Smooth muscle cell of the brain vasculature (primary cell): ENCODE measurements around the gene CHCHD3.
"Not testable (repeated sequence)": the region's sequence is repeated elsewhere in the genome, so short reads cannot be mapped to it uniquely, and the experiment has no call there.

ENCODE experiments used
- DNase-seq: peaks from one replicate; pipeline ENCODE4 v3.0.0-alpha.2; 2012; ENCODE audit warnings: low read depth, low spot score

The CHCHD3 gene

GRCh38 chr7:132904209-132904608 lies 177.7 kb downstream of the CHCHD3 start:
- no peak for DNase-seq

- DNase-seq = not testable (repeated sequence)
These were observed 179.6 kb downstream of the CHCHD3 start for GRCh38 chr7:132902294-132902693.

GRCh38 chr7:132901241-132901640 lies 180.6 kb downstream of the CHCHD3 start:
- no peak for DNase-seq

GRCh38 chr7:132899833-132900232 lies 182.1 kb downstream of the CHCHD3 start:
- DNase-seq = no peak

GRCh38 chr7:132898641-132899175 lies 183.2 kb downstream of the CHCHD3 start:
- not testable (repeated sequence) for DNase-seq

- DNase-seq = no peak
These were observed 184.7 kb downstream of the CHCHD3 start for GRCh38 chr7:132897093-132897687.

GRCh38 chr7:132895231-132895630 lies 186.7 kb downstream of the CHCHD3 start:
- DNase-seq = no peak

- no peak for DNase-seq
These were observed 188.3 kb downstream of the CHCHD3 start for GRCh38 chr7:132893560-132893959.

GRCh38 chr7:132892744-132893143 lies 189.1 kb downstream of the CHCHD3 start:
- DNase-seq = not testable (repeated sequence)

- DNase-seq = no peak
These were observed 190.3 kb downstream of the CHCHD3 start for GRCh38 chr7:132891554-132891953.

- no peak for DNase-seq
These were observed 199.0 kb downstream of the CHCHD3 start for GRCh38 chr7:132882714-132883428.

- DNase-seq = no peak
These were observed 200.6 kb downstream of the CHCHD3 start for GRCh38 chr7:132881317-132881716.

- no peak for DNase-seq
These were observed 202.3 kb downstream of the CHCHD3 start for GRCh38 chr7:132879579-132879978.

GRCh38 chr7:132878204-132878919 lies 203.5 kb downstream of the CHCHD3 start:
- DNase-seq = no peak

GRCh38 chr7:132877573-132877972 lies 204.3 kb downstream of the CHCHD3 start:
- no peak for DNase-seq

GRCh38 chr7:132876576-132876975 lies 205.3 kb downstream of the CHCHD3 start:
- DNase-seq = no peak

- no peak for DNase-seq
These were observed 209.9 kb downstream of the CHCHD3 start for GRCh38 chr7:132872034-132872433.

GRCh38 chr7:132871419-132871818 lies 210.5 kb downstream of the CHCHD3 start:
- no peak for DNase-seq

GRCh38 chr7:132869166-132869861 lies 212.6 kb downstream of the CHCHD3 start:
- no peak for DNase-seq

- no peak for DNase-seq
These were observed 215.3 kb downstream of the CHCHD3 start for GRCh38 chr7:132866551-132866950.

GRCh38 chr7:132866144-132866531 lies 215.8 kb downstream of the CHCHD3 start:
- no peak for DNase-seq
